Raji (cell line): Measurements from ENCODE around the gene SERPINA6.

ENCODE experiments used
- POLR2A ChIP-seq: IDR thresholded peaks from 2 replicates; pipeline ENCODE4 v1.6.1; 2011; ENCODE audit warnings: low read depth, low read length, control low read depth; ENCODE audit not compliant: insufficient read depth

Gene SERPINA6

GRCh38 chr14:94290197-94290596 lies 32.9 kb downstream of the SERPINA6 start:
- TF ChIP-seq POLR2A, result no peak

GRCh38 chr14:94288610-94289465 lies 34.3 kb downstream of the SERPINA6 start:
- TF ChIP-seq POLR2A, result no peak

GRCh38 chr14:94285158-94285557 lies 38.0 kb downstream of the SERPINA6 start:
- no peak for TF ChIP-seq POLR2A

- no peak for TF ChIP-seq POLR2A
These were observed 38.9 kb downstream of the SERPINA6 start for GRCh38 chr14:94284221-94284620.

- TF ChIP-seq POLR2A, result no peak
These were observed 40.0 kb downstream of the SERPINA6 start for GRCh38 chr14:94282991-94283723.

- TF ChIP-seq POLR2A, result no peak
These were observed 44.4 kb downstream of the SERPINA6 start for GRCh38 chr14:94278731-94279130.

GRCh38 chr14:94269156-94269555 lies 54.0 kb downstream of the SERPINA6 start:
- TF ChIP-seq POLR2A, result no peak

- TF ChIP-seq POLR2A, result no peak
These were observed 55.8 kb downstream of the SERPINA6 start for GRCh38 chr14:94267352-94267751.
